Spleen (tissue), 11 donors: ENCODE results near the gene PCDH8. TPM values are rescaled to one million over a fixed set of nuclear protein-coding genes. Genes with fewer than 3 reads are reported as not detected.

Experiments
- DNase-seq: peaks from one replicate; pipeline ENCODE4 v3.0.0-alpha.2; 2020
- H3K27ac ChIP-seq, 8 donors: fragments of 200-600 bp; sonication (generic) in 7 of 8; 1 replicate in 4 of 8; 2 replicates in 4 of 8; pipeline versions ENCODE4 v1.5.0 to v1.8.0; 2016 to 2021; ENCODE audit warnings: inconsistent platforms in 4 of 8, mild to moderate bottlenecking in 4 of 8, moderate library complexity in 1 of 8
- H3K27me3 ChIP-seq, 7 donors: fragments of 200-600 bp; sonication (generic) in 6 of 7; replicated peaks in 1 of 7; 1 replicate in 4 of 7; 2 replicates in 3 of 7; pipeline versions ENCODE4 v1.5.0 to v1.8.0; 2016 to 2021; ENCODE audit warnings: inconsistent platforms in 3 of 7, mild to moderate bottlenecking in 1 of 7
- H3K36me3 ChIP-seq, 6 donors: fragments of 200-600 bp; sonication (generic) in 5 of 6; 1 replicate in 4 of 6; 2 replicates in 2 of 6; pipeline versions ENCODE4 v1.5.0 to v1.8.0; 2016 to 2021; ENCODE audit warnings: inconsistent platforms in 2 of 6
- H3K4me1 ChIP-seq, 6 donors: fragments of 200-600 bp; sonication (generic) in 5 of 6; 1 replicate in 3 of 6; 2 replicates in 3 of 6; pipeline versions ENCODE4 v1.5.0 to v1.8.0; 2016 to 2021; ENCODE audit warnings: inconsistent platforms in 3 of 6
- H3K4me3 ChIP-seq, 8 donors: fragments of 200-600 bp; sonication (generic) in 7 of 8; 1 replicate in 4 of 8; 2 replicates in 4 of 8; pipeline versions ENCODE4 v1.5.0 to v1.8.0; 2016 to 2021; ENCODE audit warnings: inconsistent platforms in 4 of 8, mild to moderate bottlenecking in 4 of 8, moderate library complexity in 2 of 8
- H3K9me3 ChIP-seq, 8 donors: fragments of 200-600 bp; sonication (generic) in 7 of 8; 1 replicate in 4 of 8; 2 replicates in 4 of 8; pipeline versions ENCODE4 v1.5.0 to v1.8.0; 2016 to 2021; ENCODE audit warnings: inconsistent platforms in 4 of 8
- CTCF ChIP-seq, 11 experiments: fragments of 200-600 bp in 7 of 11; fragments of 450-650 bp in 4 of 11; sonication (generic) in 4 of 11; IDR thresholded peaks in 8 of 11; conservative IDR thresholded peaks in 3 of 11; 1 replicate in 7 of 11; 2 replicates in 4 of 11; pipeline versions ENCODE4 v1.4.0 to v1.8.0; 2016 to 2021; ENCODE audit warnings: antibody characterized with exemption in 11 of 11, inconsistent platforms in 4 of 11, mild to moderate bottlenecking in 1 of 11
- POLR2A ChIP-seq, 3 donors: fragments of 450-650 bp; IDR thresholded peaks; one replicate each; pipeline ENCODE4 v1.5.1; 2017; ENCODE audit warnings: antibody characterized with exemption in 3 of 3, mild to moderate bottlenecking in 1 of 3
- POLR2AphosphoS5 ChIP-seq, 3 donors: sonication (generic); formaldehyde crosslinking; IDR thresholded peaks; one replicate each; pipeline ENCODE4 v1.5.1; 2017; ENCODE audit warnings: antibody characterized with exemption in 3 of 3
- WGBS, 5 donors: extraction: QIAGEN DNeasy Blood & Tissue Kit in 3 of 5; methylation state at CpG; one replicate each; pipeline versions ENCODE4 v1.1.5 to v1.1.7; 2013 to 2018; 5-methylcytosine and 5-hydroxymethylcytosine counted together
- intact Hi-C: fragments of 100-400 bp; cut with DNase I; formaldehyde crosslinking; loops from one replicate; pipeline ENCODE4 v1.15.0; 2023; ENCODE audit warnings: low total_unique reads
- polyA plus RNA-seq, 3 donors: library from polyadenylated mRNA; stranded (reverse); fragments of 200-250 nt; gene quantifications; one replicate each; pipeline ENCODE4 v1.2.1, GENCODE V29; 2013
- total RNA-seq, 7 donors: library from RNA; depleted of rRNA in 3 of 7; stranded (reverse); fragments of >200 nt in 3 of 7; fragmentation: NEBNext Ultra II Directional in 4 of 7; extraction: Animal tissue kit (Norgen Biotek cat#: 25700) in 4 of 7; gene quantifications; one replicate each; pipeline versions ENCODE4 v1.1.0 to v1.2.1, GENCODE V29; 2016 to 2021
- donor health status: healthy with polysubstance abuse.
- donor health status: DM: no; HTN: no; CAD: no; lungs with moderate emphysema.
- donor health status: DM: no; HTN: no; CAD: no.
- donor health status: Bipolar disorder and iron deficiency.
- donor health status: healthy.
- donor health status: DM: no; HTN: no; CAD: no.
- donor health status: DM: yes; HTN: yes; CAD: no.

The PCDH8 gene
- total and polyA plus RNA-seq, 10 donors = not detected

GRCh38 chr13:52852444-52852843 lies 4.0 kb upstream of the PCDH8 start:
- TF ChIP-seq POLR2A (IDR thresholded peaks at IDR 0.05) (no peak), CTCF (IDR thresholded peaks at IDR 0.05 in 8 of 11, conservative IDR thresholded peaks at IDR 0.05 in 3 of 11) (no peak), POLR2AphosphoS5 (IDR thresholded peaks at IDR 0.05) (no peak)
- no peaks in the 10 kb centered on the region for H3K36me3 ChIP-seq
- H3K4me1 ChIP-seq = peaks cover 6 to 36% (median 17%) of the 10 kb centered on the region in 6 donors
- peaks cover 0 to 19% (median 0%) of the 10 kb centered on the region in 8 donors for H3K9me3 ChIP-seq
- 75 to 87% (median 83%) methylated on average over 2 of the region's 2 CpGs for WGBS, 5 donors
- intact Hi-C loops = no loop called here
- H3K4me3 ChIP-seq = no peak overlapping the region
- H3K27me3 ChIP-seq = peaks cover 9 to 100% (median 53%) of the 10 kb centered on the region in 7 donors
- DNase-seq = no peak
- no peak overlapping the region for H3K27ac ChIP-seq

- intact Hi-C loops = no loop called here
- no peak for TF ChIP-seq POLR2AphosphoS5 (IDR thresholded peaks at IDR 0.05)
- no peak for TF ChIP-seq POLR2A (IDR thresholded peaks at IDR 0.05)
- TF ChIP-seq CTCF (IDR thresholded peaks at IDR 0.05 in 8 of 11, conservative IDR thresholded peaks at IDR 0.05 in 3 of 11) = no peak
- Histone ChIP-seq H3K36me3 (no peaks in the 10 kb centered on the region), H3K27me3 (peaks cover 20 to 100% (median 64%) of the 10 kb centered on the region in 7 donors), H3K4me1 (peaks cover 6 to 47% (median 22%) of the 10 kb centered on the region in 6 donors), H3K9me3 (peaks cover 0 to 30% (median 0%) of the 10 kb centered on the region in 8 donors), H3K27ac (peak overlapping the region in 3 of 8 donors; percentile 6 to 8 (median 7)), H3K4me3 (peak overlapping the region; percentile 36 to 78 (median 58))
- WGBS, 5 donors = 1 to 2% (median 1%) methylated on average over 59 to 60 of the region's 60 CpGs
- no peak for DNase-seq
Observed at GRCh38 chr13:52851137-52851962, 2.9 kb upstream of the PCDH8 start.

GRCh38 chr13:52850396-52851136 lies 2.1 kb upstream of the PCDH8 start:
- intact Hi-C loops = no loop called here
- peaks cover 20 to 100% (median 72%) of the 10 kb centered on the region in 7 donors for H3K27me3 ChIP-seq
- TF ChIP-seq CTCF (IDR thresholded peaks at IDR 0.05 in 8 of 11, conservative IDR thresholded peaks at IDR 0.05 in 3 of 11) (no peak), POLR2A (IDR thresholded peaks at IDR 0.05) (no peak), POLR2AphosphoS5 (IDR thresholded peaks at IDR 0.05) (peak in 2 of 3 donors; percentile 40 to 60)
- peak overlapping the region; percentile 36 to 78 (median 58) for H3K4me3 ChIP-seq
- peak overlapping the region in 3 of 8 donors; percentile 6 to 8 (median 7) for H3K27ac ChIP-seq
- WGBS, 5 donors = 2 to 5% (median 2%) methylated on average over 41 to 47 of the region's 47 CpGs
- DNase-seq = peak; percentile 84
- H3K9me3 ChIP-seq = peaks cover 0 to 37% (median 0%) of the 10 kb centered on the region in 8 donors
- H3K4me1 ChIP-seq = peaks cover 9 to 55% (median 30%) of the 10 kb centered on the region in 6 donors
- H3K36me3 ChIP-seq = no peaks in the 10 kb centered on the region

- intact Hi-C loops = no loop called here
- 7 to 13% (median 11%) methylated on average over 5 of the region's 5 CpGs for WGBS, 5 donors
- peak overlapping the region in 2 of 8 donors; percentile 60 to 78 for H3K4me3 ChIP-seq
- peaks cover 20 to 100% (median 77%) of the 10 kb centered on the region in 7 donors for H3K27me3 ChIP-seq
- H3K27ac ChIP-seq = no peak overlapping the region
- TF ChIP-seq POLR2A (IDR thresholded peaks at IDR 0.05) (no peak), POLR2AphosphoS5 (IDR thresholded peaks at IDR 0.05) (no peak), CTCF (IDR thresholded peaks at IDR 0.05 in 8 of 11, conservative IDR thresholded peaks at IDR 0.05 in 3 of 11) (no peak)
- no peaks in the 10 kb centered on the region for H3K36me3 ChIP-seq
- no peak for DNase-seq
- peaks cover 0 to 39% (median 0%) of the 10 kb centered on the region in 8 donors for H3K9me3 ChIP-seq
- H3K4me1 ChIP-seq = peaks cover 9 to 60% (median 30%) of the 10 kb centered on the region in 6 donors
Observed at GRCh38 chr13:52850072-52850395, 1.6 kb upstream of the PCDH8 start.
